ENCODE data around the gene MELK.

Gene MELK

GRCh38 chr9:36665921-36666431 lies 93.3 kb downstream of the MELK start:
- FAIRE-seq: peak; percentile 42
- peak; percentile 16 for DNase-seq (ENCODE audit: low spot score)

DNA sequence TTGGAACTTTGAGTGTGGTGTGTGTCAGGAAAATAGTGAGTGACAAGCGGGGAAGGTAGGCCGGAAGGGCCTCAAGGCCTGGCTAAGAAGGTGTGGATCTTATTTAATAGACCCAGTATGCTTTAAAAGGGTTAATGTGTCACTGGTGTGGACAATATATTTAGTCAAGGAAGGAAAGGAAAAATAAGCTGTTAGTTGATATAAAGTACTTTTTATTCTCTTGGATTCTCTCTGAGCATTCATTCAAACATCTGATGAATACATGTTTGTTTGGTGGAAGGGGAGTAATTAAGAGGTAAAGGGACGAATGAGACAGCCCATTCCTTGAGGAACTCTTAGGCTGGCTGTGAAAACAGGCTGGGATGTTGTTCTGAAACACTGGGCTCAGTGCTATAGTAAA lies 98.9 kb downstream of the MELK start:
- DNase-seq (ENCODE audit: low spot score): no peak
- FAIRE-seq: no peak

- DNase-seq (ENCODE audit: low spot score): no peak
- FAIRE-seq: no peak
These were observed 103.4 kb downstream of the MELK start for GRCh38 chr9:36676091-36676490.

- no peak for DNase-seq (ENCODE audit: low spot score)
- FAIRE-seq: no peak
These were observed 104.2 kb downstream of the MELK start for GRCh38 chr9:36676778-36677485.

DNA sequence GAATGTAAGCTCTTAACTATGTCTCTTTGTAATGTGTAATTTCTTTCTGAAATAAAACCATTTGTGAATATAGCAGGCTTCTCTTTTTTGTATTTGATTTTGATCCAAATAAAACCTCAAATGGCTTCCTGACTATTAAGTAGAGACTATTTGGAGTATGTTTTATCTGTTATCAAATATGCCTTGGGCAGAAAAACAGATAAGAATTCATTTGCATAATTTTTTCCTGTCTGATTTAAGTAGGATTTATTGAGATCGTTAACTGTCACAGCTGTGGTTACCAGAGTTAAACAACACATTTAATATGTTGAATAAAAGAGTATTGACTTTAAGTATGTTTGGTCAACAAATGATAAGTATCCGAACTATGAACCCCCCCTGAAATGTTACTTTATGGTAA lies 104.9 kb downstream of the MELK start:
- FAIRE-seq: no peak

GRCh38 chr9:36679710-36680109 lies 107.0 kb downstream of the MELK start:
- FAIRE-seq: no peak
- no peak for DNase-seq (ENCODE audit: low spot score)

More for the DNA sequence above, 104.9 kb downstream of the MELK start:
- DNase-seq (ENCODE audit: low spot score): no peak

DNA sequence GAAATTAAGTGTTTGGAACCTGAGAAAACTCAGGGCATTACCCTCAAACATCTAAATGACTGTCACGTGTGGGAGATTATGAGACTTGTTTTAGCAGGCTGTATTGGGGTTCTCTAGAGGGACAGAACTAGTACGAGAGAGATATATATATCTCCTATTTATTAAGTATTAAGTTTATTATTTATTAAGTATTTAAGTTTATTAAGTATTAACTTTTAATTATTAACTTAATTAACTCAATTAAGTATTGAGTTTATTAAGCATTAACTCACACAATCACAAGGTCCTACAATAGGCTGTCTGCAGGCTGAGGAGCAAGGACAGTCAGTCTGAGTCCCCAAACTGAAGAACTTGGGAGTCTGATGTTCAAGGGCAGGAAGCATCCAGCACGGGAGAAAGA lies 113.8 kb downstream of the MELK start:
- FAIRE-seq: no peak
- no peak for DNase-seq (ENCODE audit: low spot score)

DNA sequence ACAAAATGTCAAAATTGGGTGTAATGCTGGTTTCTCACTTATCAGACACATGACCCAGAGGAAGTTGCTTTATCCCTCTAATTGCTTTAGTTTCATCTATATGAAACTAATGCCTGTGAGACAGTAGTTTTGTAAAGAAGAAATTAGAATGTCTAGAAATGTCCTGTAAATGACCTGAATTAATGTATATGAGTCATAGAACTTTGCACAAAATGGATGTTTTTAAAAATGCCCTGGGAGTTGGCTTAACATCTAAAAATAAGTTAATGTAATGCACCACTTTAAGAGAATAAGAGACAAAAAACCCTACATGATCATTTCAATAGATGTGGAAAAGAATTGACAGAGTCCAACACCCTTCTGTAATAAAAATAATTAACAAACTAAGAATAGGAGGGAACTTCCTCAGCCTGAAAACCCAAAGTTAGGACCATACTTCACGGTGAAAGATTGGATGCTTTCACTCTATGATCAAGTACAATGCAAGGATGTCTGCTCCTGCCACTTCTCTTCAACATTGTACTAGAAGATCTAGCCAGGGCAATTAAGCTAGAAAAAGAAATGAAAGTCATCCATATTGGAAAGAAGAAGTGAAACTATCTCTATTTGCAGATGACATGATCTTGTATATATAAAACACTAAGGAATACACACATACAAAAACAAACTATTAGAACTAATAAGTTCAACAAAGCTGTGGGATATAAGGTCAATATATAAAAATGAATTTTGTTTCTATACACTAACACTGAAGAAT lies 117.9 kb downstream of the MELK start:
- no peak for FAIRE-seq
- no peak for DNase-seq (ENCODE audit: low spot score)

GRCh38 chr9:36691671-36692070 lies 119.0 kb downstream of the MELK start:
- no peak for FAIRE-seq

GRCh38 chr9:36698984-36699383 lies 126.3 kb downstream of the MELK start:
- no peak for FAIRE-seq
- DNase-seq (ENCODE audit: low spot score): no peak

More at GRCh38 chr9:36691671-36692070, 119.0 kb downstream of the MELK start:
- no peak for DNase-seq (ENCODE audit: low spot score)

- FAIRE-seq (no peak), DNase-seq (ENCODE audit: low spot score) (no peak)
These were observed 131.5 kb downstream of the MELK start for GRCh38 chr9:36704148-36704547.

GRCh38 chr9:36713515-36714490 lies 141.1 kb downstream of the MELK start:
- no peak for FAIRE-seq
- DNase-seq (ENCODE audit: low spot score): no peak

GRCh38 chr9:36716496-36716895 lies 143.8 kb downstream of the MELK start:
- DNase-seq (ENCODE audit: low spot score) (no peak), FAIRE-seq (no peak)

DNA sequence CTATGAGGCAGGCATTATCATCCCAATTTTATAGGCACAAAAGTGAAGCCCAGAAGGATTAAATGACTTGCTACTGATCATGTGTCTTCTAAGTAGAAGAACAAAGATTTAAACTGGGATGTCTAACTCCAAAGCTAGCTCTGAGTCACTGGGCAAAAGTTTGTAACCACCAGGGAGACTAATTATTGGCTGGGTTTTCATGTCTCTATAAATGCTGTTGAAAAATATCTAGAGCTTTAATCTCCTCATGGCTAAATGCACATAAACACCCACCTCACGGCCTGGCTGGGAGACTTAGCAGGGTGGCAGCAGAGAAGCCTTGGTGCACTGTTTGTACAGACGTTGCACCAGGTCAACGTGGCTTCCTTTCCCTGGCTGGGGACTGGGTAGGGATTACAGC lies 144.6 kb downstream of the MELK start:
- FAIRE-seq (no peak), DNase-seq (ENCODE audit: low spot score) (no peak)

DNA sequence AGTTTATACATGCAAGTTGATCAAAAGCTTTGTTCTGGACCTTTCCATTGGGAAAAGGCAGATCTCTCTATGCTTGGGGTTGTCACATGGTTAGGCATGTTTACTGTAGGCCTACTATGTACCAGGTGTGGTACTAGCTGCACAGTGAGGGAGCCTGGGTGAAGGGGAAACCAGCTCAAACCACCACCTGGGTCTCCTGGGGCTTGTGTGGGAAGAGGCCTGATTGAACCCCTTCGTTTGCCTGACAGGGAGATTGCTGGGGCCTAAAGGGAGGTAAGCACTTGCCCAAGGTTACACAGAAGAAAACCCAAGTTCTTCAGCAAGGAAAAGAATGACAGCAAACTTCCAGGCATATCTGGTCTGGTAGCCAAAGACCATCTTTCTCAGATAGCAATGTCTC lies 145.9 kb downstream of the MELK start:
- FAIRE-seq (no peak), DNase-seq (ENCODE audit: low spot score) (no peak)

- DNase-seq (ENCODE audit: low spot score) (no peak), FAIRE-seq (no peak)
These were observed 147.3 kb downstream of the MELK start for GRCh38 chr9:36720043-36720442.

GRCh38 chr9:36721846-36722588 lies 149.3 kb downstream of the MELK start:
- peak; percentile 21 for DNase-seq (ENCODE audit: low spot score)

DNA sequence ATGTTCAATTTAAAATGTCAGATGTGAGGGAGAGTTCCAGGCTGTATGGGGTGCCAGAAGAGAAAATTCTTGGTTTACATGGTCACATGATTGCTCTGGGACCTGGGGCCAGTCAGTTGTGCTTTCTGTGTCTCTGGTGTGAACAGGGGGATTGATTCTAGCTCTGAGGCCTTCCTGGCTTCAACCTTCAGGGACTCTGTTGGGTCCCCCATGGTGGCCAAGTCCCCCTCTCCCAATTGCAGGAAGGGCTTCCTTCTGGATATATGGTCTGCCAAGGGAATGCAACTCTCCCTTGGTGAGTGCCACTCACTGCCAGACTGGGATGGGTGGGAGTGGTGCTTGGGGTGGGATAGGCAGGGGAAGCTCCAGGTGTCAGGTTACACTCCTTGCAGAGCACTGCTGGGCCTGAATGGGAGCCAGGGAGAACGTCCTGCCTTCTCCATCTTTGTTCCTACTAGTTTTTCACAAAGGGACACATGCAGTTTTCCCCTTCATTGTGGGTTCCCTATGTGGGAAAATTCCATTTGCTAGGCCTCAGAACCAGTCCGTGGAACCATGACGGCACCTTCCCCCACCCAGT lies 153.2 kb downstream of the MELK start:
- DNase-seq (ENCODE audit: low spot score) (no peak), FAIRE-seq (peak; percentile 46)

More at GRCh38 chr9:36721846-36722588, 149.3 kb downstream of the MELK start:
- FAIRE-seq: no peak

Data from urothelium cell line (cell line).